SH-SY5Y (cell line): ENCODE results near the gene CCM2.

Experiments used
- GATA2 ChIP-seq: IDR thresholded peaks from 2 replicates; pipeline ENCODE4 v1.6.1; 2011; ENCODE audit warnings: mild to moderate bottlenecking, low read depth, low read length
- GATA3 ChIP-seq: IDR thresholded peaks from 2 replicates; pipeline ENCODE4 v1.6.1; 2011; ENCODE audit warnings: low read depth, mild to moderate bottlenecking, low read length, moderate library complexity

The CCM2 gene

GRCh38 chr7:44964831-44965440 lies 35.1 kb upstream of the CCM2 start:
- no peak for TF ChIP-seq GATA2
- no peak for TF ChIP-seq GATA3

- TF ChIP-seq GATA3: no peak
- TF ChIP-seq GATA2: no peak
Observed at GRCh38 chr7:44965441-44965903, 34.5 kb upstream of the CCM2 start.

GRCh38 chr7:44965937-44966730 lies 33.9 kb upstream of the CCM2 start:
- TF ChIP-seq GATA2 (no peak), GATA3 (no peak)

GRCh38 chr7:44966731-44967538 lies 33.1 kb upstream of the CCM2 start:
- TF ChIP-seq GATA3: no peak
- no peak for TF ChIP-seq GATA2

GRCh38 chr7:44967571-44968446 lies 32.2 kb upstream of the CCM2 start:
- TF ChIP-seq GATA2: no peak
- no peak for TF ChIP-seq GATA3

- no peak for TF ChIP-seq GATA2
- no peak for TF ChIP-seq GATA3
Observed at GRCh38 chr7:44969049-44969700, 30.8 kb upstream of the CCM2 start.

- no peak for TF ChIP-seq GATA3
- no peak for TF ChIP-seq GATA2
Observed at GRCh38 chr7:44969701-44970522, 30.1 kb upstream of the CCM2 start.

GRCh38 chr7:44970523-44971051 lies 29.4 kb upstream of the CCM2 start:
- TF ChIP-seq GATA3 (no peak), GATA2 (no peak)

GRCh38 chr7:44971188-44971901 lies 28.7 kb upstream of the CCM2 start:
- TF ChIP-seq GATA2 (no peak), GATA3 (no peak)

- TF ChIP-seq GATA2 (no peak), GATA3 (no peak)
Observed at GRCh38 chr7:44971902-44972441, 28.0 kb upstream of the CCM2 start.

- TF ChIP-seq GATA3 (no peak), GATA2 (no peak)
Observed at GRCh38 chr7:44972562-44972961, 27.4 kb upstream of the CCM2 start.
